ENCODE measurements around the gene LGI2. TPM values are rescaled to one million over a fixed set of nuclear protein-coding genes. Genes with fewer than 3 reads are reported as not detected.

The LGI2 gene
- total RNA-seq, 1 experiment from 2014 or later = 0.43 TPM

DNA sequence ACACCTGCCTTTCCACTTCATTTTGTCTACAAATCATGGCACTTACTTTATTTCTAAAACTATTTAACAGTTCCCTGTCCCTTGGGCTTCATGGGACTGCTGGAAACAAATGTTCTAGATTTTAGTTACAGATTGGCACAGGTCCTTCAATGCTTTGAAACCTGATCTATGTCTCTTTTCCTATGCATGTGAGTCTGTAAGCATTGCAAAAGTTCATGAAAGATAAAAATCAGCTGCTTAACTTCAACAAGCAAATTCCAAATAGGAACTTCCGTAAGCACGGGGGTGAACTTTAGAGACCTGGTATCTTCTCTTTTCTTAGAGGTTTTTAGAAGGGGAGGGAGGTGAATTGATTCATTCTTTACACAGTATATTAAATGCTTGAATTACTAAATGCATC lies 9.5 kb downstream of the LGI2 start:
- no peaks in the 10 kb centered on the region for H3K36me3 ChIP-seq (ENCODE audit: insufficient read depth, low read length, poor library complexity, severe bottlenecking)
- no peak overlapping the region for H3K4me3 ChIP-seq (ENCODE audit: low read depth, low read length, poor library complexity, severe bottlenecking)
- no peak for TF ChIP-seq EZH2 (IDR thresholded peaks at IDR 0.05; ENCODE audit: borderline replicate concordance, low read depth, low read length, poor library complexity, severe bottlenecking)
- TF ChIP-seq, protein P1, sequence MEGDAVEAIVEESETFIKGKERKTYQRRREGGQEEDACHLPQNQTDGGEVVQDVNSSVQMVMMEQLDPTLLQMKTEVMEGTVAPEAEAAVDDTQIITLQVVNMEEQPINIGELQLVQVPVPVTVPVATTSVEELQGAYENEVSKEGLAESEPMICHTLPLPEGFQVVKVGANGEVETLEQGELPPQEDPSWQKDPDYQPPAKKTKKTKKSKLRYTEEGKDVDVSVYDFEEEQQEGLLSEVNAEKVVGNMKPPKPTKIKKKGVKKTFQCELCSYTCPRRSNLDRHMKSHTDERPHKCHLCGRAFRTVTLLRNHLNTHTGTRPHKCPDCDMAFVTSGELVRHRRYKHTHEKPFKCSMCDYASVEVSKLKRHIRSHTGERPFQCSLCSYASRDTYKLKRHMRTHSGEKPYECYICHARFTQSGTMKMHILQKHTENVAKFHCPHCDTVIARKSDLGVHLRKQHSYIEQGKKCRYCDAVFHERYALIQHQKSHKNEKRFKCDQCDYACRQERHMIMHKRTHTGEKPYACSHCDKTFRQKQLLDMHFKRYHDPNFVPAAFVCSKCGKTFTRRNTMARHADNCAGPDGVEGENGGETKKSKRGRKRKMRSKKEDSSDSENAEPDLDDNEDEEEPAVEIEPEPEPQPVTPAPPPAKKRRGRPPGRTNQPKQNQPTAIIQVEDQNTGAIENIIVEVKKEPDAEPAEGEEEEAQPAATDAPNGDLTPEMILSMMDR (conservative IDR thresholded peaks at IDR 0.05; ENCODE audit: low read depth, low read length) = no peak
- no peaks in the 10 kb centered on the region for H3K9me3 ChIP-seq (ENCODE audit: low read depth, low read length, poor library complexity, severe bottlenecking)
- H3K4me1 ChIP-seq (ENCODE audit: insufficient read depth, low read length, poor library complexity, severe bottlenecking) = no peaks in the 10 kb centered on the region
- intact Hi-C loops (cut with micrococcal nuclease; ENCODE audit: unreplicated experiment) = no loop called here
- H3K27ac ChIP-seq (ENCODE audit: low read depth, low read length, poor library complexity, severe bottlenecking) = no peak overlapping the region
- ChIA-PET CTCF (interaction anchor here (0.7 kb wide), 1 partner anchor 548 kb away, joined by 13 read pairs; no protein-coding TSS in a partner anchor), POLR2A (ENCODE audit: low non-redundant PET) (no interaction called here)
- peaks cover 13% of the 10 kb centered on the region for H3K27me3 ChIP-seq (replicated peaks; ENCODE audit: insufficient read depth, low read depth, low read length, poor library complexity)
- no TSS peak for BruUV-seq (replicated peaks)
- DNase-seq (ENCODE audit: low spot score) = peak; percentile 23

DNA sequence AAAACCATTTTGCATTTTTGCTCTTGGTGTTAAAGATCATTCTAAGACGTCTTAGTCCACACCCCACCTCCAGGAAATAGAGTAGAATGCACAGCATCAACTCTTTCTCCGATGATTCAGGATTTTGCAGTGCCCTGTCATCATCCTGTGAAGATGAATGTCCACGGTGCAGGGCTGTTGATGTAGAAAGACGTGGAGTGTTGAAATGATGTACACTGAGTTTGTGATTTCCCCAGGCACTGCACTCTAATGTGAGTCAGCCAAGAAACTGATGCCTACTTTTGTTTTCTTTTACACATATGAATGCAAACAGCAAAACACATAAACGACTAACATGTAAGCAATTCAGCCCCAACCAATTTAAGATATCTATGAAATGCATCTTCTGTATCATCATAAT lies 10.5 kb downstream of the LGI2 start:
- H3K4me1 ChIP-seq (ENCODE audit: insufficient read depth, low read length, poor library complexity, severe bottlenecking) = peaks cover under 1% of the 10 kb centered on the region
- CTCF ChIA-PET = no interaction called here

DNA sequence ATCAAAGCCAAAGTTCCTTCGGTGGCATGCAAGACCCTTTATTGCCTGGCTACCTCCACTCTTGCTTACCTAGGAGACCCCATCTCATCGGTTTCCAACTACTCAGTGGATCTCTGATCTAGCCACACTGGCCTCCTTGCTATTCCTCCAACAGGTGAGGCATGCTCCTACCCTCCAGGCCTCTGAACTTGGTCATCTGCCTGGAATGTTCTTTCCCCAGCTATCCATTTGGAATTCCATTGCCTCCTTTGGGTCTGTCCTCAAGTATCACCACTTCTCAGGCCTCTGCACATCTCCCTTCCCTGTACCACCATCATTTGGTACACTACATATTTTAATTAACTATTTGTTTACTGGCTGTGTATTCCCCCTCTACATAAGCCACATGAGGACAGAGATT lies 11.2 kb downstream of the LGI2 start:
- intact Hi-C loops (cut with micrococcal nuclease; ENCODE audit: unreplicated experiment) = no loop called here
- BruUV-seq (replicated peaks) = no TSS peak
- TF ChIP-seq, protein P1 (conservative IDR thresholded peaks at IDR 0.05; ENCODE audit: low read depth, low read length) = no peak
- TF ChIP-seq EZH2 (IDR thresholded peaks at IDR 0.05; ENCODE audit: borderline replicate concordance, low read depth, low read length, poor library complexity, severe bottlenecking) = no peak
- DNase-seq (ENCODE audit: low spot score) = no peak
- Histone ChIP-seq H3K9me3 (ENCODE audit: low read depth, low read length, poor library complexity, severe bottlenecking) (no peaks in the 10 kb centered on the region), H3K27ac (ENCODE audit: low read depth, low read length, poor library complexity, severe bottlenecking) (no peak overlapping the region), H3K27me3 (replicated peaks; ENCODE audit: insufficient read depth, low read depth, low read length, poor library complexity) (no peaks in the 10 kb centered on the region), H3K4me1 (ENCODE audit: insufficient read depth, low read length, poor library complexity, severe bottlenecking) (peaks cover 8% of the 10 kb centered on the region), H3K4me3 (ENCODE audit: low read depth, low read length, poor library complexity, severe bottlenecking) (no peak overlapping the region), H3K36me3 (ENCODE audit: insufficient read depth, low read length, poor library complexity, severe bottlenecking) (no peaks in the 10 kb centered on the region)
- ChIA-PET CTCF (no interaction called here), POLR2A (ENCODE audit: low non-redundant PET) (no interaction called here)

More for the DNA sequence above, 10.5 kb downstream of the LGI2 start:
- intact Hi-C loops (cut with micrococcal nuclease; ENCODE audit: unreplicated experiment) = no loop called here
- TF ChIP-seq, protein P1 (conservative IDR thresholded peaks at IDR 0.05; ENCODE audit: low read depth, low read length) = no peak
- TF ChIP-seq EZH2 (IDR thresholded peaks at IDR 0.05; ENCODE audit: borderline replicate concordance, low read depth, low read length, poor library complexity, severe bottlenecking) = no peak
- Histone ChIP-seq H3K27ac (ENCODE audit: low read depth, low read length, poor library complexity, severe bottlenecking) (no peak overlapping the region), H3K9me3 (ENCODE audit: low read depth, low read length, poor library complexity, severe bottlenecking) (no peaks in the 10 kb centered on the region), H3K27me3 (replicated peaks; ENCODE audit: insufficient read depth, low read depth, low read length, poor library complexity) (peaks cover 4% of the 10 kb centered on the region), H3K36me3 (ENCODE audit: insufficient read depth, low read length, poor library complexity, severe bottlenecking) (no peaks in the 10 kb centered on the region), H3K4me3 (ENCODE audit: low read depth, low read length, poor library complexity, severe bottlenecking) (no peak overlapping the region)
- no peak for DNase-seq (ENCODE audit: low spot score)
- POLR2A ChIA-PET (ENCODE audit: low non-redundant PET) = no interaction called here
- BruUV-seq (replicated peaks) = no TSS peak

Data from A673 (cell line).